HepG2 (cell line): ENCODE measurements around the gene CEP57L1. TPM values are rescaled to one million over a fixed set of nuclear protein-coding genes. Genes with fewer than 3 reads are reported as not detected.
A peak's percentile ranks its signal among the peaks of the same experiment; 100 is the strongest.

ENCODE experiments used
- AKAP8 ChIP-seq: sonication (generic); formaldehyde crosslinking; IDR thresholded peaks from 2 replicates; pipeline ENCODE4 v1.5.1; 2020; ENCODE audit warnings: mild to moderate bottlenecking, missing genetic modification reagents
- ASH2L ChIP-seq: fragments of 300-600, 200-600 bp; sonication (generic); IDR thresholded peaks from 2 replicates; pipeline ENCODE4 v1.7.0; 2017; ENCODE audit warnings: low read depth, mild to moderate bottlenecking, moderate library complexity, mixed read lengths, low read length; ENCODE audit not compliant: insufficient read length
- ATF5 ChIP-seq: sonication (generic); formaldehyde crosslinking; IDR thresholded peaks from 2 replicates; pipeline ENCODE4 v1.4.0; 2020; ENCODE audit warnings: mild to moderate bottlenecking, low read depth, missing genetic modification reagents
- ERF ChIP-seq: IDR thresholded peaks from 2 replicates; pipeline ENCODE4 v1.6.1; 2018; ENCODE audit warnings: missing biosample characterization, missing genetic modification reagents
- ETV5 ChIP-seq: IDR thresholded peaks from 2 replicates; pipeline ENCODE4 v1.6.1; 2018; ENCODE audit warnings: missing biosample characterization, missing genetic modification reagents, inconsistent platforms, borderline replicate concordance
- GABPB1 ChIP-seq: IDR thresholded peaks from 2 replicates; pipeline ENCODE4 v1.6.1; 2016; ENCODE audit warnings: mild to moderate bottlenecking, missing genetic modification reagents, moderate library complexity, missing compliant biosample characterization
- HHEX ChIP-seq: IDR thresholded peaks from 2 replicates; pipeline ENCODE4 v1.6.1; 2016; ENCODE audit warnings: control low read depth
- PAWR ChIP-seq: sonication (generic); formaldehyde crosslinking; IDR thresholded peaks from 2 replicates; pipeline ENCODE4 v1.4.0; 2020; ENCODE audit warnings: missing genetic modification reagents, mild to moderate bottlenecking, borderline replicate concordance
- PLRG1 ChIP-seq: fragments of 450-650 bp; conservative IDR thresholded peaks from 2 replicates; pipeline ENCODE4 v1.6.1; 2016
- SAP130 ChIP-seq: IDR thresholded peaks from 2 replicates; pipeline ENCODE4 v1.6.1; 2016; ENCODE audit warnings: low read depth
- TBP ChIP-seq: sonication (generic); formaldehyde crosslinking; IDR thresholded peaks from 2 replicates; pipeline ENCODE4 v1.5.0; 2020; ENCODE audit warnings: missing genetic modification reagents
- ZBTB1 ChIP-seq: sonication (generic); formaldehyde crosslinking; IDR thresholded peaks from 2 replicates; pipeline ENCODE4 v1.4.0; 2020; ENCODE audit warnings: missing genetic modification reagents, borderline replicate concordance
- ZNF121 ChIP-seq: sonication (generic); formaldehyde crosslinking; IDR thresholded peaks from 2 replicates; pipeline ENCODE4 v1.5.0; 2020; ENCODE audit warnings: mild to moderate bottlenecking, missing genetic modification reagents
- ZNF224 ChIP-seq: sonication (generic); formaldehyde crosslinking; IDR thresholded peaks from 2 replicates; pipeline ENCODE4 v1.5.0; 2020; ENCODE audit warnings: mild to moderate bottlenecking, missing genetic modification reagents
- ZNF644 ChIP-seq: IDR thresholded peaks from 2 replicates; pipeline ENCODE4 v1.6.1; 2016; ENCODE audit warnings: low read depth
- ZNF773 ChIP-seq: sonication (generic); formaldehyde crosslinking; IDR thresholded peaks from 2 replicates; pipeline ENCODE4 v1.4.0; 2020; ENCODE audit warnings: missing genetic modification reagents, borderline replicate concordance
- polyA plus RNA-seq, 8 experiments: library from polyadenylated mRNA; depleted of rRNA in 3 of 8; stranded (reverse) in 7 of 8; unstranded in 1 of 8; fragments of >200 nt; fragmentation: Illumina TruSeq in 4 of 8; extraction: Trizol in 4 of 8; gene quantifications; 2 replicates each; pipeline versions ENCODE4 v1.2.1 to v1.2.3, GENCODE V29; 2011 to 2016; ENCODE audit warnings: low read depth in 4 of 8, missing spikeins in 1 of 8, mixed read lengths in 1 of 8; ENCODE audit not compliant: insufficient read depth in 1 of 8
- total RNA-seq, 5 experiments: library from RNA; depleted of rRNA; stranded (reverse); fragments of >200 nt; fragmentation: Illumina TruSeq; extraction: Trizol; gene quantifications; 2 replicates each; pipeline ENCODE4 v1.2.3, GENCODE V29; 2016; ENCODE audit warnings: low read depth in 1 of 5
- TF ChIP-seq, protein P1 (sequence below): sonication (generic); formaldehyde crosslinking; IDR thresholded peaks from 2 replicates; pipeline ENCODE4 v1.5.0; 2020; ENCODE audit warnings: mild to moderate bottlenecking, missing genetic modification reagents, borderline replicate concordance
- TF ChIP-seq, protein P2 (sequence below): sonication (generic); formaldehyde crosslinking; IDR thresholded peaks from 2 replicates; pipeline ENCODE4 v1.9.0; 2021; ENCODE audit warnings: missing genetic modification reagents, borderline replicate concordance
- TF ChIP-seq, protein P3 (sequence below): IDR thresholded peaks from 2 replicates; pipeline ENCODE4 v1.6.1; 2018; ENCODE audit warnings: missing genetic modification reagents, mild to moderate bottlenecking, missing compliant biosample characterization
- TF ChIP-seq, protein P4 (sequence below): IDR thresholded peaks from 2 replicates; pipeline ENCODE4 v1.6.1; 2016; ENCODE audit warnings: low read depth, control low read depth
- TF ChIP-seq, protein P5 (sequence below): sonication (generic); formaldehyde crosslinking; IDR thresholded peaks from 2 replicates; pipeline ENCODE4 v1.5.0; 2020; ENCODE audit warnings: missing genetic modification reagents

The CEP57L1 gene
- total and polyA plus RNA-seq, 2 of the 13 experiments (the other 11 are each of a cell fraction or from before 2014, with no cell fraction given) = 7.7 to 15.5 TPM

GRCh38 chr6:109095036-109095834 is at the start of gene CEP57L1 (continued):
- TF ChIP-seq ZNF773 (no peak), SAP130 (CRISPR knock-in tag) (peak; percentile 84), HHEX (CRISPR knock-in tag) (no peak), ASH2L (peak; percentile 83), ZNF224 (CRISPR knock-in tag) (no peak), ATF5 (no peak), ZNF121 (CRISPR knock-in tag) (no peak), AKAP8 (no peak), PAWR (CRISPR knock-in tag) (no peak; the same call in 1 of the 2 replicates), ZNF644 (CRISPR knock-in tag) (0 out of 2 replicates have a peak, but pooled peaks have one; percentile 26), ETV5 (CRISPR knock-in tag) (no peak; the same call in 1 of the 2 replicates), PLRG1 (no peak), ERF (CRISPR knock-in tag) (peak; percentile 55), TBP (CRISPR knock-in tag) (no peak), ZBTB1 (CRISPR knock-in tag) (no peak), GABPB1 (peak; percentile 88)
- TF ChIP-seq, protein P1, sequence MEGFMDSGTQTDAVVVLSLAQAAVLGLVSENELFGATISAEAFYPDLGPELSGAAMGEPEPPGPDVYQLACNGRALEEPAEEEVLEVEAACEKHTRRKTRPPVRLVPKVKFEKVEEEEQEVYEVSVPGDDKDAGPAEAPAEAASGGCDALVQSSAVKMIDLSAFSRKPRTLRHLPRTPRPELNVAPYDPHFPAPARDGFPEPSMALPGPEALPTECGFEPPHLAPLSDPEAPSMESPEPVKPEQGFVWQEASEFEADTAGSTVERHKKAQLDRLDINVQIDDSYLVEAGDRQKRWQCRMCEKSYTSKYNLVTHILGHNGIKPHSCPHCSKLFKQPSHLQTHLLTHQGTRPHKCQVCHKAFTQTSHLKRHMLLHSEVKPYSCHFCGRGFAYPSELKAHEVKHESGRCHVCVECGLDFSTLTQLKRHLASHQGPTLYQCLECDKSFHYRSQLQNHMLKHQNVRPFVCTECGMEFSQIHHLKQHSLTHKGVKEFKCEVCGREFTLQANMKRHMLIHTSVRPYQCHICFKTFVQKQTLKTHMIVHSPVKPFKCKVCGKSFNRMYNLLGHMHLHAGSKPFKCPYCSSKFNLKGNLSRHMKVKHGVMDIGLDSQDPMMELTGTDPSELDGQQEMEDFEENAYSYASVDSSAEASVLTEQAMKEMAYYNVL (CRISPR knock-in tag) = no peak
- TF ChIP-seq, protein P2, sequence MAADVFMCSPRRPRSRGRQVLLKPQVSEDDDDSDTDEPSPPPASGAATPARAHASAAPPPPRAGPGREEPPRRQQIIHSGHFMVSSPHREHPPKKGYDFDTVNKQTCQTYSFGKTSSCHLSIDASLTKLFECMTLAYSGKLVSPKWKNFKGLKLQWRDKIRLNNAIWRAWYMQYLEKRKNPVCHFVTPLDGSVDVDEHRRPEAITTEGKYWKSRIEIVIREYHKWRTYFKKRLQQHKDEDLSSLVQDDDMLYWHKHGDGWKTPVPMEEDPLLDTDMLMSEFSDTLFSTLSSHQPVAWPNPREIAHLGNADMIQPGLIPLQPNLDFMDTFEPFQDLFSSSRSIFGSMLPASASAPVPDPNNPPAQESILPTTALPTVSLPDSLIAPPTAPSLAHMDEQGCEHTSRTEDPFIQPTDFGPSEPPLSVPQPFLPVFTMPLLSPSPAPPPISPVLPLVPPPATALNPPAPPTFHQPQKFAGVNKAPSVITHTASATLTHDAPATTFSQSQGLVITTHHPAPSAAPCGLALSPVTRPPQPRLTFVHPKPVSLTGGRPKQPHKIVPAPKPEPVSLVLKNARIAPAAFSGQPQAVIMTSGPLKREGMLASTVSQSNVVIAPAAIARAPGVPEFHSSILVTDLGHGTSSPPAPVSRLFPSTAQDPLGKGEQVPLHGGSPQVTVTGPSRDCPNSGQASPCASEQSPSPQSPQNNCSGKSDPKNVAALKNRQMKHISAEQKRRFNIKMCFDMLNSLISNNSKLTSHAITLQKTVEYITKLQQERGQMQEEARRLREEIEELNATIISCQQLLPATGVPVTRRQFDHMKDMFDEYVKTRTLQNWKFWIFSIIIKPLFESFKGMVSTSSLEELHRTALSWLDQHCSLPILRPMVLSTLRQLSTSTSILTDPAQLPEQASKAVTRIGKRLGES = no peak
- TF ChIP-seq, protein P3, sequence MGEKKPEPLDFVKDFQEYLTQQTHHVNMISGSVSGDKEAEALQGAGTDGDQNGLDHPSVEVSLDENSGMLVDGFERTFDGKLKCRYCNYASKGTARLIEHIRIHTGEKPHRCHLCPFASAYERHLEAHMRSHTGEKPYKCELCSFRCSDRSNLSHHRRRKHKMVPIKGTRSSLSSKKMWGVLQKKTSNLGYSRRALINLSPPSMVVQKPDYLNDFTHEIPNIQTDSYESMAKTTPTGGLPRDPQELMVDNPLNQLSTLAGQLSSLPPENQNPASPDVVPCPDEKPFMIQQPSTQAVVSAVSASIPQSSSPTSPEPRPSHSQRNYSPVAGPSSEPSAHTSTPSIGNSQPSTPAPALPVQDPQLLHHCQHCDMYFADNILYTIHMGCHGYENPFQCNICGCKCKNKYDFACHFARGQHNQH (CRISPR knock-in tag) = peak; percentile 17; the same call in 1 of the 2 replicates
- TF ChIP-seq, protein P4, sequence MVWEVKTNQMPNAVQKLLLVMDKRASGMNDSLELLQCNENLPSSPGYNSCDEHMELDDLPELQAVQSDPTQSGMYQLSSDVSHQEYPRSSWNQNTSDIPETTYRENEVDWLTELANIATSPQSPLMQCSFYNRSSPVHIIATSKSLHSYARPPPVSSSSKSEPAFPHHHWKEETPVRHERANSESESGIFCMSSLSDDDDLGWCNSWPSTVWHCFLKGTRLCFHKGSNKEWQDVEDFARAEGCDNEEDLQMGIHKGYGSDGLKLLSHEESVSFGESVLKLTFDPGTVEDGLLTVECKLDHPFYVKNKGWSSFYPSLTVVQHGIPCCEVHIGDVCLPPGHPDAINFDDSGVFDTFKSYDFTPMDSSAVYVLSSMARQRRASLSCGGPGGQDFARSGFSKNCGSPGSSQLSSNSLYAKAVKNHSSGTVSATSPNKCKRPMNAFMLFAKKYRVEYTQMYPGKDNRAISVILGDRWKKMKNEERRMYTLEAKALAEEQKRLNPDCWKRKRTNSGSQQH (CRISPR knock-in tag) = no peak
- TF ChIP-seq, protein P5, sequence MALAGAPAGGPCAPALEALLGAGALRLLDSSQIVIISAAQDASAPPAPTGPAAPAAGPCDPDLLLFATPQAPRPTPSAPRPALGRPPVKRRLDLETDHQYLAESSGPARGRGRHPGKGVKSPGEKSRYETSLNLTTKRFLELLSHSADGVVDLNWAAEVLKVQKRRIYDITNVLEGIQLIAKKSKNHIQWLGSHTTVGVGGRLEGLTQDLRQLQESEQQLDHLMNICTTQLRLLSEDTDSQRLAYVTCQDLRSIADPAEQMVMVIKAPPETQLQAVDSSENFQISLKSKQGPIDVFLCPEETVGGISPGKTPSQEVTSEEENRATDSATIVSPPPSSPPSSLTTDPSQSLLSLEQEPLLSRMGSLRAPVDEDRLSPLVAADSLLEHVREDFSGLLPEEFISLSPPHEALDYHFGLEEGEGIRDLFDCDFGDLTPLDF (CRISPR knock-in tag) = peak; percentile 88
